SK-N-SH (cell line): ENCODE results near the gene ABLIM2. TPM values are rescaled to one million over a fixed set of nuclear protein-coding genes. Genes with fewer than 3 reads are reported as not detected.

ENCODE experiments used
- CTCF ChIA-PET: fragments of 300-600, 350-600 bp; formaldehyde crosslinking; extraction: SDS; loops from one replicate; lab custom pipeline; 2021; lab: Yijun Ruan, JAX
- POLR2A ChIA-PET: fragments of 350-600 bp; sonication (Branson Sonifier 250); formaldehyde crosslinking; extraction: SDS; loops from one replicate; lab custom pipeline; 2020; ENCODE audit warnings: antibody characterized with exemption, inconsistent platforms; lab: Yijun Ruan, JAX
- DNase-seq: peaks from one replicate; pipeline ENCODE4 v3.0.0; 2012
- H2AFZ ChIP-seq: fragments of 200-600 bp; sonication (generic); 2 replicates; pipeline ENCODE4 v1.8.1; 2016; ENCODE audit warnings: antibody characterized with exemption, mild to moderate bottlenecking, low read depth
- H3F3A ChIP-seq: fragments of 200-600 bp; sonication (generic); replicated peaks from 2 replicates; pipeline ENCODE3; 2016; ENCODE audit warnings: antibody characterized with exemption, mild to moderate bottlenecking; ENCODE audit not compliant: insufficient read depth
- H3K27ac ChIP-seq, 2 experiments: fragments of 200-500 bp in 1 of 2; fragments of 200-600 bp in 1 of 2; sonication (Bioruptor generic) in 1 of 2; sonication (generic), shearing (Covaris generic) in 1 of 2; 2 replicates each; pipeline versions ENCODE4 v1.5.1 to v1.6.1; 2014 to 2016; ENCODE audit warnings: low read depth in 2 of 2, inconsistent platforms in 1 of 2, low read length in 1 of 2, mild to moderate bottlenecking in 1 of 2, mixed read lengths in 1 of 2
- H3K27me3 ChIP-seq: fragments of 200-600 bp; sonication (generic), shearing (Covaris generic); 2 replicates; pipeline ENCODE4 v1.6.1; 2016; ENCODE audit warnings: mixed run types; ENCODE audit not compliant: insufficient read depth
- H3K36me3 ChIP-seq, 2 experiments: fragments of 200-500 bp in 1 of 2; fragments of 200-600 bp in 1 of 2; sonication (Bioruptor generic) in 1 of 2; sonication (generic) in 1 of 2; replicated peaks in 1 of 2; 2 replicates each; pipeline versions ENCODE3 to v1.5.1; 2014 to 2016; ENCODE audit warnings: low read length in 1 of 2, mild to moderate bottlenecking in 1 of 2; ENCODE audit not compliant: insufficient read depth in 2 of 2, control insufficient read depth in 1 of 2
- H3K4me1 ChIP-seq, 2 experiments: fragments of 200-500 bp in 1 of 2; fragments of 200-600 bp in 1 of 2; sonication (Bioruptor generic) in 1 of 2; sonication (generic), shearing (Covaris generic) in 1 of 2; 2 replicates each; pipeline versions ENCODE4 v1.5.1 to v1.6.1; 2014 to 2016; ENCODE audit warnings: low read depth in 1 of 2, low read length in 1 of 2, mixed run types in 1 of 2; ENCODE audit not compliant: insufficient read depth in 2 of 2, control insufficient read depth in 1 of 2
- H3K4me2 ChIP-seq: fragments of 200-600 bp; sonication (generic), shearing (Covaris generic); 2 replicates; pipeline ENCODE4 v1.6.1; 2017; ENCODE audit warnings: mixed run types
- H3K4me3 ChIP-seq, 2 experiments: fragments of 200-500 bp in 1 of 2; fragments of 200-600 bp in 1 of 2; sonication (Bioruptor generic) in 1 of 2; sonication (generic), shearing (Covaris generic) in 1 of 2; 2 replicates each; pipeline versions ENCODE4 v1.5.1 to v1.8.1; 2014 to 2016; ENCODE audit warnings: low read depth in 2 of 2, inconsistent platforms in 1 of 2, low read length in 1 of 2, mild to moderate bottlenecking in 1 of 2, mixed read lengths in 1 of 2, moderate library complexity in 1 of 2
- H3K79me2 ChIP-seq: fragments of 200-600 bp; sonication (generic); 2 replicates; pipeline ENCODE4 v1.8.1; 2017; ENCODE audit warnings: mild to moderate bottlenecking; ENCODE audit not compliant: insufficient read depth
- H3K9ac ChIP-seq: fragments of 200-600 bp; sonication (generic); 2 replicates; pipeline ENCODE4 v1.6.1; 2017; ENCODE audit warnings: mixed run types
- H3K9me2 ChIP-seq: fragments of 200-600 bp; sonication (generic); 2 replicates; pipeline ENCODE4 v1.6.1; 2017; ENCODE audit warnings: mixed run types
- H3K9me3 ChIP-seq: fragments of 200-600 bp; sonication (generic); 2 replicates; pipeline ENCODE4 v1.6.1; 2017; ENCODE audit warnings: mixed run types, mild to moderate bottlenecking, moderate library complexity
- H4K20me1 ChIP-seq: fragments of 200-600 bp; sonication (generic); 2 replicates; pipeline ENCODE4 v1.6.1; 2017; ENCODE audit warnings: mild to moderate bottlenecking, mixed run types; ENCODE audit not compliant: insufficient read depth
- CHD2 ChIP-seq: fragments of 150-350 bp; IDR thresholded peaks from 2 replicates; pipeline ENCODE4 v1.6.1; 2018; ENCODE audit warnings: low read length; ENCODE audit not compliant: partially characterized antibody
- CTCF ChIP-seq: fragments of 200-600 bp; sonication (generic); IDR thresholded peaks from 2 replicates; pipeline ENCODE4 v1.6.1; 2017; ENCODE audit warnings: antibody characterized with exemption, mild to moderate bottlenecking, moderate library complexity
- EP300 ChIP-seq, 2 experiments: IDR thresholded peaks; 2 replicates each; pipeline versions ENCODE4 v1.4.0 to v1.6.1; 2012; ENCODE audit warnings: borderline replicate concordance in 1 of 2, low read depth in 1 of 2, low read length in 1 of 2
- FOSL2 ChIP-seq: IDR thresholded peaks from 2 replicates; pipeline ENCODE4 v1.4.0; 2012; ENCODE audit warnings: low read depth, mild to moderate bottlenecking, moderate library complexity, borderline replicate concordance
- FOXJ3 ChIP-seq: sonication (generic); formaldehyde crosslinking; IDR thresholded peaks from 2 replicates; pipeline ENCODE4 v1.5.1; 2020; ENCODE audit warnings: mild to moderate bottlenecking, missing genetic modification reagents
- GATA2 ChIP-seq: sonication (generic); formaldehyde crosslinking; IDR thresholded peaks from 2 replicates; pipeline ENCODE4 v1.5.0; 2020; ENCODE audit warnings: mild to moderate bottlenecking, missing genetic modification reagents
- IRF3 ChIP-seq: fragments of 150-350 bp; IDR thresholded peaks from 2 replicates; pipeline ENCODE4 v1.6.1; 2016; ENCODE audit warnings: mild to moderate bottlenecking, low read depth, low read length
- JUND ChIP-seq: IDR thresholded peaks from 2 replicates; pipeline ENCODE4 v1.4.0; 2012
- MAX ChIP-seq: IDR thresholded peaks from 2 replicates; pipeline ENCODE4 v1.4.0; 2012; ENCODE audit warnings: low read depth
- MEF2A ChIP-seq: IDR thresholded peaks from 2 replicates; pipeline ENCODE4 v1.4.0; 2012; ENCODE audit warnings: low read depth, borderline replicate concordance
- NFIC ChIP-seq: IDR thresholded peaks from 2 replicates; pipeline ENCODE4 v1.4.0; 2012; ENCODE audit warnings: borderline replicate concordance
- PBX3 ChIP-seq: IDR thresholded peaks from 2 replicates; pipeline ENCODE4; 2012
- RAD21 ChIP-seq: IDR thresholded peaks from 2 replicates; pipeline ENCODE4 v1.6.1; 2012; ENCODE audit warnings: mild to moderate bottlenecking, low read length
- RFX5 ChIP-seq: IDR thresholded peaks from 2 replicates; pipeline ENCODE4 v1.6.1; 2012; ENCODE audit warnings: mild to moderate bottlenecking, improper control_type of control experiment, low read length
- RXRA ChIP-seq: IDR thresholded peaks from 2 replicates; pipeline ENCODE4 v1.4.0; 2012; ENCODE audit warnings: low read depth, mild to moderate bottlenecking, borderline replicate concordance
- SIN3A ChIP-seq: IDR thresholded peaks from 2 replicates; pipeline ENCODE4 v1.6.1; 2012; ENCODE audit warnings: low read depth, mild to moderate bottlenecking, low read length, moderate library complexity, borderline replicate concordance
- SMC3 ChIP-seq: IDR thresholded peaks from 2 replicates; pipeline ENCODE4 v1.6.1; 2012; ENCODE audit warnings: low read depth, low read length, improper control_type of control experiment
- TAF1 ChIP-seq: IDR thresholded peaks from 2 replicates; pipeline ENCODE4 v1.6.1; 2012; ENCODE audit warnings: low read depth, mild to moderate bottlenecking, low read length, moderate library complexity, borderline replicate concordance
- TCF12 ChIP-seq: IDR thresholded peaks from 2 replicates; pipeline ENCODE4 v1.4.0; 2012
- USF1 ChIP-seq: IDR thresholded peaks from 2 replicates; pipeline ENCODE4 v1.4.0; 2012; ENCODE audit warnings: low read depth, borderline replicate concordance
- USF2 ChIP-seq: fragments of 150-350 bp; IDR thresholded peaks from 2 replicates; pipeline ENCODE4 v1.6.1; 2017; ENCODE audit warnings: antibody characterized with exemption, low read length, low read depth, borderline replicate concordance
- YY1 ChIP-seq: IDR thresholded peaks from 2 replicates; pipeline ENCODE4 v1.4.0; 2012; ENCODE audit warnings: low read depth, mild to moderate bottlenecking
- ZBTB33 ChIP-seq: IDR thresholded peaks from 2 replicates; pipeline ENCODE4 v1.4.0; 2012; ENCODE audit warnings: low read depth, borderline replicate concordance
- WGBS: methylation state at CpG from one replicate; pipeline ENCODE4 v1.1.6; 2017; ENCODE audit warnings: low lambda C conversion rate; 5-methylcytosine and 5-hydroxymethylcytosine counted together
- polyA plus RNA-seq, 3 experiments: library from polyadenylated mRNA; depleted of rRNA; stranded (reverse); fragments of >200 nt; gene quantifications; 2 replicates each; pipeline ENCODE4 v1.2.3, GENCODE V29; 2012

The ABLIM2 gene
- polyA plus RNA-seq, 1 of the 3 experiments (the other 2 are of a cell fraction), result 0.53 TPM

GRCh38 chr4:7956270-7956808 lies 202.3 kb downstream of the ABLIM2 start (continued):
- peak in 1 of 2 experiments; percentile 73; a peak in 1 of 4 replicates for TF ChIP-seq EP300 (IDR thresholded peaks at IDR 0.05; ENCODE audit: borderline replicate concordance in 1 of 2, low read depth in 1 of 2, low read length in 1 of 2)
- no peak for TF ChIP-seq CTCF
- TF ChIP-seq TCF12, result peak; percentile 79
- no peak for TF ChIP-seq USF2
- TF ChIP-seq NFIC, result peak; percentile 78
- no peak for TF ChIP-seq TAF1
- no peak for TF ChIP-seq RAD21
- no peak for TF ChIP-seq RFX5
- no peak for TF ChIP-seq IRF3
- no peak for TF ChIP-seq FOXJ3 (CRISPR knock-in tag)
- TF ChIP-seq GATA2, result no peak
- TF ChIP-seq FOSL2, result peak; percentile 78; the same call in 1 of the 2 replicates
- peak; percentile 92 for TF ChIP-seq RXRA
- TF ChIP-seq SMC3, result no peak
- no peak for TF ChIP-seq USF1

- WGBS, result 81% methylated on average over 4 of the region's 4 CpGs
- Histone ChIP-seq H3K4me1 (peaks cover 12 to 29% of the 10 kb centered on the region in 2 experiments; a peak in 3 of 4 replicates), H3K4me3 (no peak overlapping the region), H4K20me1 (no peaks in the 10 kb centered on the region), H3K27me3 (no peaks in the 10 kb centered on the region), H3K9me2 (no peaks in the 10 kb centered on the region), H3K9ac (no peak overlapping the region), H3K4me2 (no peak overlapping the region), H3F3A (peaks cover 15% of the 10 kb centered on the region), H3K79me2 (no peaks in the 10 kb centered on the region), H3K27ac (peak overlapping the region in 1 of 2 experiments; percentile 74; a peak in 2 of 4 replicates), H3K36me3 (no peaks in the 10 kb centered on the region), H2AFZ (no peak overlapping the region), H3K9me3 (no peaks in the 10 kb centered on the region)
- POLR2A ChIA-PET, result no interaction called here
- CTCF ChIA-PET, result no interaction called here
- DNase-seq, result no peak
- TF ChIP-seq USF1 (no peak), MAX (no peak), RAD21 (no peak), MEF2A (no peak), YY1 (no peak), JUND (no peak), ZBTB33 (no peak), EP300 (IDR thresholded peaks at IDR 0.05; ENCODE audit: borderline replicate concordance in 1 of 2, low read depth in 1 of 2, low read length in 1 of 2) (no peak), PBX3 (no peak), NFIC (no peak), CHD2 (no peak), SIN3A (no peak), TCF12 (no peak)
These were observed 203.2 kb downstream of the ABLIM2 start for GRCh38 chr4:7955393-7955792.
